Measurements from ENCODE around the gene IL12RB2. TPM values are rescaled to one million over a fixed set of nuclear protein-coding genes. Genes with fewer than 3 reads are reported as not detected.

Gene IL12RB2
- total and polyA plus RNA-seq, 10 of the 15 experiments (the other 5 are each of a cell fraction or from before 2014, with no cell fraction given), result 0.15 to 1.1 (median 0.54) TPM; not detected in 1

DNA sequence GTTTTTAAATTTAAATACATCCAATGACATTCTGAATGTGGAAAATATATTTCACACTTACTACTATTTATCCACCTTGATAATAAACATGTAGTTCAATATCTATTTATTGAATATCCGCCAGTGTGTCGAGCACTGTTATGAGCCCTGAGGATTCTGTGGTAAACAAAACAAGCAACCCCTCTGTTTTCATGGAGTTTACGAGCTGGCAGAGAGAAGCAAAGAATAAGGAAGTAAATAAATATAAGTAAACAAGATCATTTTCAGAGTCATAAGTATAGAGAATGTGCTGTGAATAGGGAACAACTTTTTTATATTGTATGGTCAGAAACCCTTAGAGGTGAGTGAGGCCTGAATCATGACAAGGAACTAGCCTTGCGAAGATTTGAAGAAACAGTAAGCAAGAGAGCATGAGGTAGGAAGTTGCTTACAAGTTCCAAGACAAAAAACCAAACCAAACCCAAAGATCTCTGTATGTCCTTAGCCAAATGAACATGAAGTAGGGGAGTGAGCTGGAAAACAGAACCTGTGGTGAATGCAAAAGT, 128.9 kb downstream of the IL12RB2 start:
- no TSS peak for BruUV-seq (replicated peaks)
- Histone ChIP-seq H3K36me3 (ENCODE audit: control insufficient read depth in 2 of 2, insufficient read depth in 2 of 2, low read length in 1 of 2) (no peaks in the 10 kb centered on the region), H3K27ac (ENCODE audit: control insufficient read depth, insufficient read depth) (no peak overlapping the region), H3K9ac (ENCODE audit: control insufficient read depth, insufficient read depth, low read length) (no peak overlapping the region), H3K79me2 (ENCODE audit: control insufficient read depth, insufficient read depth, low read length) (no peaks in the 10 kb centered on the region), H3K9me3 (replicated peaks; ENCODE audit: control insufficient read depth, insufficient read depth, low read length) (no peaks in the 10 kb centered on the region), H4K20me1 (ENCODE audit: control insufficient read depth, insufficient read depth) (no peaks in the 10 kb centered on the region), H2AFZ (ENCODE audit: control insufficient read depth, low read depth, low read length) (no peak overlapping the region), H3K4me3 (no peak overlapping the region), H3K27me3 (replicated peaks in 1 of 2; ENCODE audit: control insufficient read depth in 2 of 2, insufficient read depth in 2 of 2, low read length in 1 of 2) (no peaks in the 10 kb centered on the region), H3K4me2 (ENCODE audit: control insufficient read depth, insufficient read depth) (no peak overlapping the region), H3K4me1 (ENCODE audit: control insufficient read depth, insufficient read depth, low read length) (peaks cover 21% of the 10 kb centered on the region)
- intact Hi-C loops (cut with micrococcal nuclease; ENCODE audit: unreplicated experiment) (no loop called here), in situ Hi-C loops (cut with MboI) (no loop called here)
- DNase-seq (ENCODE audit: low read depth, low spot score), result no peak
- FAIRE-seq, result no peak
- ChIA-PET RAD21 (ENCODE audit: unreplicated experiment) (interaction anchor here (0.6 to 1.0 kb wide), 2 partner anchors 9 to 102 kb away, joined by 3 to 4 read pairs; no protein-coding TSS in a partner anchor), SMC1A (ENCODE audit: uncharacterized antibody, unreplicated experiment) (interaction anchor here (0.7 to 1.4 kb wide), 3 partner anchors 11 to 324 kb away, joined by 3 read pairs; no protein-coding TSS in a partner anchor), CTCF (no interaction called here), POLR2A (no interaction called here)
- ATAC-seq, result no peak
- 85% methylated on average over 4 of the region's 4 CpGs for WGBS (ENCODE audit: insufficient coverage, insufficient replicate concordance, low lambda C conversion rate, missing lambda C conversion rate)
- TF ChIP-seq JUNB (IDR thresholded peaks at IDR 0.05), result no peak
- TF ChIP-seq, protein P1, sequence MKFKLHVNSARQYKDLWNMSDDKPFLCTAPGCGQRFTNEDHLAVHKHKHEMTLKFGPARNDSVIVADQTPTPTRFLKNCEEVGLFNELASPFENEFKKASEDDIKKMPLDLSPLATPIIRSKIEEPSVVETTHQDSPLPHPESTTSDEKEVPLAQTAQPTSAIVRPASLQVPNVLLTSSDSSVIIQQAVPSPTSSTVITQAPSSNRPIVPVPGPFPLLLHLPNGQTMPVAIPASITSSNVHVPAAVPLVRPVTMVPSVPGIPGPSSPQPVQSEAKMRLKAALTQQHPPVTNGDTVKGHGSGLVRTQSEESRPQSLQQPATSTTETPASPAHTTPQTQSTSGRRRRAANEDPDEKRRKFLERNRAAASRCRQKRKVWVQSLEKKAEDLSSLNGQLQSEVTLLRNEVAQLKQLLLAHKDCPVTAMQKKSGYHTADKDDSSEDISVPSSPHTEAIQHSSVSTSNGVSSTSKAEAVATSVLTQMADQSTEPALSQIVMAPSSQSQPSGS (IDR thresholded peaks at IDR 0.05; ENCODE audit: low read length), result no peak
- TF ChIP-seq NFYB (IDR thresholded peaks at IDR 0.05; ENCODE audit: insufficient read depth, low read depth, low read length), result no peak
- no peak for TF ChIP-seq MYB (IDR thresholded peaks at IDR 0.05; ENCODE audit: borderline replicate concordance, low read depth, low read length)
- TF ChIP-seq CBX3 (IDR thresholded peaks at IDR 0.05; ENCODE audit: borderline replicate concordance, low read depth), result no peak
- TF ChIP-seq NR2F1 (conservative IDR thresholded peaks at IDR 0.05), result no peak
- no peak for TF ChIP-seq GATAD2B (conservative IDR thresholded peaks at IDR 0.05; ENCODE audit: low read depth)
- no peak for TF ChIP-seq TCF7 (IDR thresholded peaks at IDR 0.05; ENCODE audit: borderline replicate concordance)
- TF ChIP-seq RB1 (IDR thresholded peaks at IDR 0.05; ENCODE audit: borderline replicate concordance), result no peak
- TF ChIP-seq SIX5 (IDR thresholded peaks at IDR 0.05; ENCODE audit: low read depth, low read length, severe bottlenecking), result no peak
- no peak for TF ChIP-seq CBX5 (IDR thresholded peaks at IDR 0.05; ENCODE audit: low read depth)
- TF ChIP-seq ATF7 (IDR thresholded peaks at IDR 0.05; ENCODE audit: low read depth), result no peak
- TF ChIP-seq ZSCAN29 (IDR thresholded peaks at IDR 0.05), result no peak
